Activated CD8-positive, alpha-beta T cell treated with anti-CD3 and anti-CD28 coated beads for 36 hours (primary cell): ENCODE data around the gene REPIN1. TPM values are rescaled to one million over a fixed set of nuclear protein-coding genes. Genes with fewer than 3 reads are reported as not detected.
A peak's percentile ranks its signal among the peaks of the same experiment; 100 is the strongest.

Experiments
- ATAC-seq: fragments of 200-7000 bp; cut with Tn5 transposase; one replicate; pipeline ENCODE4 v1.10.0; 2021; ENCODE audit warnings: mild to moderate bottlenecking, moderate library complexity
- CTCF ChIA-PET: fragments of 350-600 bp; sonication (Branson Sonifier 250); formaldehyde crosslinking; loops from one replicate; lab custom pipeline; 2021; ENCODE audit warnings: antibody characterized with exemption; lab: Charles Lee
- POLR2A ChIA-PET: fragments of 350-600 bp; sonication (Branson Sonifier 250); formaldehyde crosslinking; loops from one replicate; lab custom pipeline; 2021; ENCODE audit warnings: antibody characterized with exemption; lab: Charles Lee
- DNase-seq: peaks from one replicate; pipeline ENCODE4 v3.0.0-alpha.2; 2020
- H3K27ac Mint-ChIP-seq: one replicate; pipeline ENCODE4 v1.8.0; 2021; ENCODE audit warnings: mild to moderate bottlenecking, mixed read lengths
- H3K27me3 Mint-ChIP-seq: one replicate; pipeline ENCODE4 v1.8.0; 2021; ENCODE audit warnings: mixed read lengths
- H3K36me3 Mint-ChIP-seq: one replicate; pipeline ENCODE4 v1.8.0; 2021; ENCODE audit warnings: low read depth, mixed read lengths
- H3K4me1 Mint-ChIP-seq: one replicate; pipeline ENCODE4 v1.8.0; 2021; ENCODE audit warnings: low read depth, mixed read lengths
- H3K4me3 Mint-ChIP-seq: one replicate; pipeline ENCODE4 v1.8.0; 2021; ENCODE audit warnings: mild to moderate bottlenecking, moderate library complexity, mixed read lengths
- H3K9me3 Mint-ChIP-seq: one replicate; pipeline ENCODE4 v1.8.0; 2021; ENCODE audit warnings: mixed read lengths
- intact Hi-C: fragments of 100-400 bp; cut with micrococcal nuclease; formaldehyde crosslinking; loops from one replicate; pipeline ENCODE4 v1.10.0; 2022
- total RNA-seq, 2 experiments: library from RNA; stranded (reverse); gene quantifications; one replicate each; pipeline ENCODE4 v1.2.3, GENCODE V29; 2021
- TF ChIP-seq, protein P1 (sequence below): fragments of 200-600 bp; IDR thresholded peaks from one replicate; pipeline ENCODE4 v1.8.0; 2022; ENCODE audit warnings: antibody characterized with exemption, mild to moderate bottlenecking

The REPIN1 gene
- total RNA-seq, 2 experiments from 2014 or later, result 56.0 to 59.2 TPM

DNA sequence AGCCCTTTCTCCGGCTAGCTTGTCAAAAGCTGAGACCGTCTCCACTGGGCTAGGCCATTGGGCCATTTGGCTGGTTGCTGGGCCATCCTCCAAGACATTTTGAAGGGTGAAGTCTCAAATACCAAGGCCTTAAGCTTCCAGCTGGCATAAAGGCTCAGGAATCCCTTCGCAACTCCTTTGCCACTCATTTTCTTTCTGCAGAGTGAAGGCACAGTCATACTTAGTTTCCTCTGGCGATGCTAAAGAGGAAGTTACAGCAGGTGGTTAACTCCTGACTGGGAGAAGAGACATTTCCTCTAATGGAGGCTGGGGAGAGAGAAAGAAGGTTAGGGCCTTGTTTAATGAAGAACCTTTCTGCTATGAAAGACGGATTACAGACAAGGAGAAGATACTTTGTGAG is 4.8 kb upstream of the REPIN1 start:
- Mint-ChIP-seq H3K4me1 (peaks cover 49% of the 10 kb centered on the region), H3K27me3 (no peaks in the 10 kb centered on the region), H3K27ac (no peak overlapping the region), H3K4me3 (no peak overlapping the region), H3K9me3 (no peaks in the 10 kb centered on the region), H3K36me3 (peaks cover 3% of the 10 kb centered on the region)
- TF ChIP-seq, protein P1, sequence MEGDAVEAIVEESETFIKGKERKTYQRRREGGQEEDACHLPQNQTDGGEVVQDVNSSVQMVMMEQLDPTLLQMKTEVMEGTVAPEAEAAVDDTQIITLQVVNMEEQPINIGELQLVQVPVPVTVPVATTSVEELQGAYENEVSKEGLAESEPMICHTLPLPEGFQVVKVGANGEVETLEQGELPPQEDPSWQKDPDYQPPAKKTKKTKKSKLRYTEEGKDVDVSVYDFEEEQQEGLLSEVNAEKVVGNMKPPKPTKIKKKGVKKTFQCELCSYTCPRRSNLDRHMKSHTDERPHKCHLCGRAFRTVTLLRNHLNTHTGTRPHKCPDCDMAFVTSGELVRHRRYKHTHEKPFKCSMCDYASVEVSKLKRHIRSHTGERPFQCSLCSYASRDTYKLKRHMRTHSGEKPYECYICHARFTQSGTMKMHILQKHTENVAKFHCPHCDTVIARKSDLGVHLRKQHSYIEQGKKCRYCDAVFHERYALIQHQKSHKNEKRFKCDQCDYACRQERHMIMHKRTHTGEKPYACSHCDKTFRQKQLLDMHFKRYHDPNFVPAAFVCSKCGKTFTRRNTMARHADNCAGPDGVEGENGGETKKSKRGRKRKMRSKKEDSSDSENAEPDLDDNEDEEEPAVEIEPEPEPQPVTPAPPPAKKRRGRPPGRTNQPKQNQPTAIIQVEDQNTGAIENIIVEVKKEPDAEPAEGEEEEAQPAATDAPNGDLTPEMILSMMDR, result no peak
- DNase-seq, result no peak
- intact Hi-C loops, result no loop called here
- ChIA-PET POLR2A (interaction anchor here (1.1 kb wide), 1 partner anchor 14 kb away, joined by 3 read pairs; no protein-coding TSS in a partner anchor), CTCF (interaction anchor here (1.7 kb wide), 1 partner anchor 9 kb away, joined by 5 read pairs; no protein-coding TSS in a partner anchor)
- ATAC-seq, result no peak

DNA sequence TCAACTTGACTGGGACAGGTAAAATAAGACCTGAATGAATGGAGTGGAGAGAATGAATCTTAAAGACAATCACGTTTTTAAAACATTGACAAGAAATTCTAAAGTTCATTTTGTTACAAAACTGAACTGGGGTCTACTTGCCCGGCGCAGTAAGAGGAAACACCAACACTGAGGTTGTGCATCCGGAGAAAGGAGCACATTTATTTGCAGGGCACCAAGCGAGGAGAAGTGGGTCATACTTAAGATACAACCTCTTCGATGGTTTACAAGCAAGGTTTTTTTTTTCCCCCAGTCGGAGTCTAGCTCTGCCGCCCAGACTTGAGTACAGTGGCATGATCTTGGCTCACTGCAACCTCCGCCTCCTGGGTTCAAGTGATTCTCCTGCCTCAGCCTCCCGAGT is 3.4 kb upstream of the REPIN1 start:
- CTCF ChIA-PET, result interaction anchor here (2.7 kb wide), 1 partner anchor 9 kb away, joined by 9 read pairs; no protein-coding TSS in a partner anchor
- Mint-ChIP-seq H3K4me3 (no peak overlapping the region), H3K36me3 (peaks cover 1% of the 10 kb centered on the region), H3K27me3 (no peaks in the 10 kb centered on the region), H3K9me3 (no peaks in the 10 kb centered on the region), H3K27ac (no peak overlapping the region), H3K4me1 (peaks cover 45% of the 10 kb centered on the region)
- DNase-seq (no peak), ATAC-seq (no peak)
- POLR2A ChIA-PET, result interaction anchor here (1.1 kb wide), 1 partner anchor 13 kb away, joined by 4 read pairs; no protein-coding TSS in a partner anchor
- intact Hi-C loops, result no loop called here
- TF ChIP-seq, protein P1, result no peak

DNA sequence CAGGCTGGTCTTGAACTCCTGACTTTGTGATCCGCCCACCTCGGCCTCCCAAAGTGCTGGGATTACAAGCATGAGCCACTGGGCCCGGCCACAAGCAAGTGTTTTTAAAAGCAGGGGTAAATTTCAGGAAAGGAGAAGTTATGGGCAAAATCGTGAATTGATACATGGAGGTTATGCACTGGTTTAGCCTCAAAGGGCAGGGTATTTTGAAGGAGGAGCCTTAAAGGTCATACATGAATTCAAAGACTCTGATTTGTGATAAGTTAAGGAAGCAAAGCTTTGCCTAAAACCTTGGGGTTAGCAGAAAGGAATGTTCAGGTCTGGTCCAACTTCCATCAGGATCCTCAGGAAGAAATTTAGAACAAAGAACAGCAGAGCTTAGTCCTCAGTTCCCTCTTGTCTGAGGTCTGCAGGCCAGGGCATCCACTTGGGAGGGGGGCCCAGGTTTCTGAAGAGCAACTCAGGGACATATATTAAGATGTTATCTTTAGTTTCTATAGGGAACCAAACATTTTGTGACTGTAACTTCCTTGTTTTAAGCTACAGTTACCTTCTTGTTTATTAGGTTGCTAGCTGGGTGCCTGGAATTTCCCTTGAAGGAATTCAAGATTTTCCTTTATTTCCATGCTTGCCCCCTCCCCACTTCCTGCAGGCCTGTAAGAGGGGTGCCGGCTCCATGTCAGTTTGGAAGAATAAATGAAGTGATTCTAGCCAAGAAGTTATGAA is 2.8 kb upstream of the REPIN1 start:
- Mint-ChIP-seq H3K36me3 (peaks cover 8% of the 10 kb centered on the region), H3K27ac (no peak overlapping the region), H3K27me3 (no peaks in the 10 kb centered on the region), H3K9me3 (no peaks in the 10 kb centered on the region), H3K4me3 (peak overlapping the region; percentile 26), H3K4me1 (peaks cover 50% of the 10 kb centered on the region)
- ATAC-seq, result no peak
- CTCF ChIA-PET, result interaction anchor here (1.0 to 2.7 kb wide), 3 partner anchors 8 to 40 kb away, joined by 3 to 9 read pairs (median 7); a partner anchor contains a TSS
- intact Hi-C loops, result no loop called here
- POLR2A ChIA-PET, result interaction anchor here (1.1 to 6.1 kb wide), 2 partner anchors 13 to 39 kb away, joined by 4 to 52 read pairs; a partner anchor contains a TSS
- TF ChIP-seq, protein P1, result no peak
- DNase-seq, result no peak

DNA sequence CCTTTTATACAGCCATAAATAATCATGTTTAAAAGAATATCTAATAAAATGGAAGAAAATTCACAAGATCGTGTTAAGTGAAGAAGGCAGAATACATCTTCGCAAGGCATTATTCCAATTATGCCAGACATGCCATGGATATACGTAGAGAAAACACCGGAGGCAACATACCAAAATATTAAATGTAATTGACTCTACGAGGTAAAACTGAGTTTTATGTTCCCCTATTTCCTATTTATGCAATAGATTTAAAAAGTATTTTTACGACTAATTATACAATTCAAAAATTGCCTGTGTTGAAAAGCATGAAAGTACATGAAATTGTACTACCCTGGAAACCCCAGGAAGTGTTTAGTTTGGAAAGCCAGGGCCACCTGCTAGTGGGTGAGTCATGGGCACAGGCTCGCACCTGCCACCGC is 936 bp upstream of the REPIN1 start:
- peak; percentile 45 for ATAC-seq
- POLR2A ChIA-PET, result interaction anchor here (0.8 to 6.1 kb wide), 7 partner anchors 9 to 84 kb away, joined by 3 to 52 read pairs (median 13); partner anchors contain the start of genes ACTR3C, GIMAP8, LRRC61 and ZNF775
- no peaks in the 10 kb centered on the region for H3K9me3 Mint-ChIP-seq
- TF ChIP-seq, protein P1, result no peak
- H3K36me3 Mint-ChIP-seq, result peaks cover 14% of the 10 kb centered on the region
- CTCF ChIA-PET, result interaction anchor here (1.2 to 3.8 kb wide), 4 partner anchors 10 to 38 kb away, joined by 5 to 23 read pairs (median 8); a partner anchor contains a TSS
- peak overlapping the region; percentile 97 for H3K4me3 Mint-ChIP-seq
- peaks cover 50% of the 10 kb centered on the region for H3K4me1 Mint-ChIP-seq
- no peak for DNase-seq
- H3K27me3 Mint-ChIP-seq, result no peaks in the 10 kb centered on the region
- peak overlapping the region; percentile 92 for H3K27ac Mint-ChIP-seq
- intact Hi-C loops, result no loop called here
